K562 (cell line): ENCODE measurements around the gene COG2. TPM values are rescaled to one million over a fixed set of nuclear protein-coding genes. Genes with fewer than 3 reads are reported as not detected.

Experiments
- BCL6 ChIP-seq: fragments of 250-450 bp; sonication (Bioruptor Pico); IDR thresholded peaks from 2 replicates; pipeline ENCODE4 v1.4.0; 2020
- BHLHE40 ChIP-seq: IDR thresholded peaks from 2 replicates; pipeline ENCODE4 v1.6.1; 2011; ENCODE audit warnings: low read length, improper control_type of control experiment
- CEBPB ChIP-seq: fragments of 450-650 bp; IDR thresholded peaks from 2 replicates; pipeline ENCODE4 v1.6.1; 2016; ENCODE audit warnings: missing genetic modification characterization, missing compliant biosample characterization
- CTBP1 ChIP-seq: fragments of 450-650 bp; IDR thresholded peaks from 2 replicates; pipeline ENCODE4 v1.6.1; 2016; ENCODE audit warnings: borderline replicate concordance
- ELF1 ChIP-seq: fragments of 200-800 bp; sonication (Bioruptor generic); IDR thresholded peaks from 2 replicates; pipeline ENCODE4 v1.6.1; 2016; ENCODE audit warnings: missing genetic modification characterization, missing compliant biosample characterization
- ESRRA ChIP-seq: fragments of 450-650 bp; IDR thresholded peaks from 2 replicates; pipeline ENCODE4 v1.6.1; 2014; ENCODE audit warnings: low read depth, mild to moderate bottlenecking, moderate library complexity, borderline replicate concordance
- ETV5 ChIP-seq: sonication (generic); formaldehyde crosslinking; IDR thresholded peaks from 2 replicates; pipeline ENCODE4 v1.4.0; 2020; ENCODE audit warnings: low read depth, mild to moderate bottlenecking, missing genetic modification reagents
- FOSL1 ChIP-seq: fragments of 200-800 bp; sonication (Bioruptor generic); conservative IDR thresholded peaks from 2 replicates; pipeline ENCODE4 v1.6.1; 2016; ENCODE audit warnings: missing genetic modification characterization, missing compliant biosample characterization
- FOXP1 ChIP-seq: sonication (generic); formaldehyde crosslinking; IDR thresholded peaks from 2 replicates; pipeline ENCODE4 v1.8.0; 2022; ENCODE audit warnings: mild to moderate bottlenecking, missing genetic modification reagents
- GTF2F1 ChIP-seq: IDR thresholded peaks from 2 replicates; pipeline ENCODE4 v1.6.1; 2011; ENCODE audit warnings: low read depth, low read length, improper control_type of control experiment
- JUN ChIP-seq, 2 experiments: sonication (generic) in 1 of 2; formaldehyde crosslinking in 1 of 2; IDR thresholded peaks; 2 replicates each; pipeline versions ENCODE4 v1.6.1 to v1.8.0; 2012 to 2022; ENCODE audit warnings: borderline replicate concordance in 2 of 2, mild to moderate bottlenecking in 2 of 2, improper control_type of control experiment in 1 of 2, low read depth in 1 of 2, low read length in 1 of 2, missing genetic modification reagents in 1 of 2
- KLF13 ChIP-seq: fragments of 450-650 bp; IDR thresholded peaks from 2 replicates; pipeline ENCODE4 v1.6.1; 2016; ENCODE audit warnings: missing genetic modification characterization, low read depth, mild to moderate bottlenecking, missing compliant biosample characterization, moderate library complexity, borderline replicate concordance
- MEIS2 ChIP-seq: fragments of 450-650 bp; IDR thresholded peaks from 2 replicates; pipeline ENCODE4 v1.6.1; 2014; ENCODE audit warnings: mild to moderate bottlenecking; ENCODE audit not compliant: partially characterized antibody
- NFE2 ChIP-seq: IDR thresholded peaks from 2 replicates; pipeline ENCODE4 v1.6.1; 2014; ENCODE audit warnings: antibody characterized with exemption, low read depth
- NFIC ChIP-seq: fragments of 450-650 bp; IDR thresholded peaks from 2 replicates; pipeline ENCODE4 v1.6.1; 2017; ENCODE audit warnings: mild to moderate bottlenecking, inconsistent platforms
- RCOR1 ChIP-seq, 2 experiments: IDR thresholded peaks; 2 replicates each; pipeline ENCODE4 v1.6.1; 2012; ENCODE audit warnings: low read depth in 2 of 2, low read length in 2 of 2, borderline replicate concordance in 1 of 2, improper control_type of control experiment in 1 of 2
- THRAP3 ChIP-seq: fragments of 450-650 bp; IDR thresholded peaks from 2 replicates; pipeline ENCODE4 v1.6.1; 2016; ENCODE audit warnings: mild to moderate bottlenecking, inconsistent platforms, borderline replicate concordance
- XRCC4 ChIP-seq: IDR thresholded peaks from one replicate; pipeline ENCODE4 v1.6.1; 2011; ENCODE audit not compliant: insufficient read depth, insufficient read length; ENCODE audit errors: extremely low read depth
- YBX1 ChIP-seq: fragments of 450-650 bp; IDR thresholded peaks from 2 replicates; pipeline ENCODE4 v1.7.1; 2016; ENCODE audit warnings: mild to moderate bottlenecking
- ZBTB7A ChIP-seq: IDR thresholded peaks from 2 replicates; pipeline ENCODE4 v1.6.1; 2011; ENCODE audit warnings: low read depth, mild to moderate bottlenecking, low read length, moderate library complexity, borderline replicate concordance; ENCODE audit not compliant: control insufficient read depth
- ZEB2 ChIP-seq: fragments of 450-650 bp; IDR thresholded peaks from 2 replicates; pipeline ENCODE4 v1.6.1; 2016
- ZNF121 ChIP-seq: sonication (generic); formaldehyde crosslinking; conservative IDR thresholded peaks from 2 replicates; pipeline ENCODE4 v1.8.0; 2022; ENCODE audit warnings: missing genetic modification reagents
- polyA plus RNA-seq, 8 experiments: library from polyadenylated mRNA; depleted of rRNA in 4 of 8; stranded (reverse) in 5 of 8; unstranded in 3 of 8; fragments of >200 nt; fragmentation: Nextera tagmentation in 2 of 8; fragmentation: Illumina TruSeq in 1 of 8; extraction: Ambion mirVana in 2 of 8; extraction: Trizol in 1 of 8; gene quantifications; 2 replicates each; pipeline versions ENCODE4 v1.2.1 to v1.2.3, GENCODE V29; 2011 to 2014; ENCODE audit warnings: inconsistent platforms in 1 of 8, missing spikeins in 1 of 8
- total RNA-seq, 7 experiments: library from RNA; depleted of rRNA in 6 of 7; stranded (reverse); fragments of >200 nt in 6 of 7; fragmentation: Illumina TruSeq in 2 of 7; extraction: Trizol in 2 of 7; gene quantifications; 2 replicates each; pipeline versions ENCODE4 v1.2.1 to v1.2.3, GENCODE V29; 2011 to 2021; ENCODE audit warnings: low replicate concordance in 1 of 7
- TF ChIP-seq, protein P1 (sequence below): fragments of 450-650 bp; formaldehyde crosslinking; IDR thresholded peaks from 2 replicates; pipeline ENCODE4 v1.4.0; 2022; ENCODE audit warnings: missing genetic modification characterization
- TF ChIP-seq, protein P2 (sequence below), 2 experiments: fragments of 450-650 bp in 1 of 2; sonication (generic) in 1 of 2; formaldehyde crosslinking in 1 of 2; IDR thresholded peaks in 1 of 2; conservative IDR thresholded peaks in 1 of 2; 2 replicates each; pipeline versions ENCODE4 v1.6.1 to v1.8.1; 2016 to 2023; ENCODE audit warnings: mild to moderate bottlenecking in 2 of 2, moderate library complexity in 2 of 2, inconsistent platforms in 1 of 2, missing genetic modification reagents in 1 of 2
- TF ChIP-seq, protein P3 (sequence below): fragments of 250-450 bp; sonication (Bioruptor Pico); IDR thresholded peaks from 2 replicates; pipeline ENCODE4 v1.5.0; 2020; ENCODE audit warnings: mild to moderate bottlenecking, borderline replicate concordance

Gene COG2
- total and polyA plus RNA-seq, 9 of the 15 experiments (the other 6 are each of a cell fraction or from before 2014, with no cell fraction given), result 22.0 to 51.7 (median 33.3) TPM

DNA sequence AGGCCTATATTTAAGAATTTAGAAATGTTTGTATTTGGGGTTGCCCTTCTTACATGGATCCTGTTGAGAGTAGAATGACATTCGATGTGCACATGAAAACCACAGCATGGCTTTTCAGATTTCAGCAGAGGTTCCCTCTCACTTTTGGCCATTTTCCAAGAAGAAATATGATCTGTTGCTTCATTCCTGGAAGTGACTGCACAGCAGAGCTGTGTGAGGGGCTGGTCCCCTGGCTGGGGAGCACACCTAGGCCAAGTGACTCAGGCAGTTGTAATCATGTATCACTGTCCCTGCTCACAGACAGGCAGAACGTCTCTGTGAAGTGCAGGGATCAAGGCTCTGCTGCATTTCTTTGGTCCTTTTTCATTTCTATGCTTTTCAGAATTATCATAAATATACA, 39.3 kb downstream of the COG2 start (continued):
- peak; percentile 39; the same call in 1 of the 2 replicates for TF ChIP-seq ZEB2
- TF ChIP-seq MEIS2, result peak; percentile 78
- no peak for TF ChIP-seq FOXP1 (CRISPR knock-in tag)
- TF ChIP-seq RCOR1 (IDR thresholded peaks at IDR 0.05; ENCODE audit: borderline replicate concordance in 1 of 2, low read depth in 2 of 2, low read length in 2 of 2), result peak in 1 of 2 experiments; percentile 92; a peak in 2 of 4 replicates
- TF ChIP-seq THRAP3, result no peak
- peak; percentile 30; the same call in 1 of the 2 replicates for TF ChIP-seq ESRRA
- TF ChIP-seq, protein P1, sequence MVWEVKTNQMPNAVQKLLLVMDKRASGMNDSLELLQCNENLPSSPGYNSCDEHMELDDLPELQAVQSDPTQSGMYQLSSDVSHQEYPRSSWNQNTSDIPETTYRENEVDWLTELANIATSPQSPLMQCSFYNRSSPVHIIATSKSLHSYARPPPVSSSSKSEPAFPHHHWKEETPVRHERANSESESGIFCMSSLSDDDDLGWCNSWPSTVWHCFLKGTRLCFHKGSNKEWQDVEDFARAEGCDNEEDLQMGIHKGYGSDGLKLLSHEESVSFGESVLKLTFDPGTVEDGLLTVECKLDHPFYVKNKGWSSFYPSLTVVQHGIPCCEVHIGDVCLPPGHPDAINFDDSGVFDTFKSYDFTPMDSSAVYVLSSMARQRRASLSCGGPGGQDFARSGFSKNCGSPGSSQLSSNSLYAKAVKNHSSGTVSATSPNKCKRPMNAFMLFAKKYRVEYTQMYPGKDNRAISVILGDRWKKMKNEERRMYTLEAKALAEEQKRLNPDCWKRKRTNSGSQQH (CRISPR knock-in tag), result no peak
- TF ChIP-seq CTBP1, result peak; percentile 86
- TF ChIP-seq, protein P2, sequence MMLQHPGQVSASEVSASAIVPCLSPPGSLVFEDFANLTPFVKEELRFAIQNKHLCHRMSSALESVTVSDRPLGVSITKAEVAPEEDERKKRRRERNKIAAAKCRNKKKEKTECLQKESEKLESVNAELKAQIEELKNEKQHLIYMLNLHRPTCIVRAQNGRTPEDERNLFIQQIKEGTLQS (IDR thresholded peaks at IDR 0.05), result peak; percentile 65
- TF ChIP-seq, protein P2 (CRISPR knock-in tag; conservative IDR thresholded peaks at IDR 0.05), result no peak
- TF ChIP-seq ZBTB7A, result peak; percentile 72; the same call in 1 of the 2 replicates
- peak; percentile 69 for TF ChIP-seq NFE2
- peak; percentile 94 for TF ChIP-seq NFIC
- TF ChIP-seq BHLHE40, result peak; percentile 48
- TF ChIP-seq GTF2F1, result no peak
- no peak for TF ChIP-seq KLF13 (tag)
- no peak for TF ChIP-seq ETV5 (CRISPR knock-in tag)
- TF ChIP-seq XRCC4, result no peak
- TF ChIP-seq, protein P3, sequence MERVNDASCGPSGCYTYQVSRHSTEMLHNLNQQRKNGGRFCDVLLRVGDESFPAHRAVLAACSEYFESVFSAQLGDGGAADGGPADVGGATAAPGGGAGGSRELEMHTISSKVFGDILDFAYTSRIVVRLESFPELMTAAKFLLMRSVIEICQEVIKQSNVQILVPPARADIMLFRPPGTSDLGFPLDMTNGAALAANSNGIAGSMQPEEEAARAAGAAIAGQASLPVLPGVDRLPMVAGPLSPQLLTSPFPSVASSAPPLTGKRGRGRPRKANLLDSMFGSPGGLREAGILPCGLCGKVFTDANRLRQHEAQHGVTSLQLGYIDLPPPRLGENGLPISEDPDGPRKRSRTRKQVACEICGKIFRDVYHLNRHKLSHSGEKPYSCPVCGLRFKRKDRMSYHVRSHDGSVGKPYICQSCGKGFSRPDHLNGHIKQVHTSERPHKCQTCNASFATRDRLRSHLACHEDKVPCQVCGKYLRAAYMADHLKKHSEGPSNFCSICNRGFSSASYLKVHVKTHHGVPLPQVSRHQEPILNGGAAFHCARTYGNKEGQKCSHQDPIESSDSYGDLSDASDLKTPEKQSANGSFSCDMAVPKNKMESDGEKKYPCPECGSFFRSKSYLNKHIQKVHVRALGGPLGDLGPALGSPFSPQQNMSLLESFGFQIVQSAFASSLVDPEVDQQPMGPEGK (CRISPR knock-in tag), result no peak
- TF ChIP-seq ZNF121 (CRISPR knock-in tag), result no peak
- TF ChIP-seq CEBPB (tag), result peak; percentile 79
- TF ChIP-seq JUN (IDR thresholded peaks at IDR 0.05; ENCODE audit: borderline replicate concordance, low read depth, low read length), result peak; percentile 34; the same call in 1 of the 2 replicates
- no peak for TF ChIP-seq JUN (CRISPR knock-in tag; IDR thresholded peaks at IDR 0.05; ENCODE audit: borderline replicate concordance)
- TF ChIP-seq FOSL1 (tag), result peak; percentile 75
- no peak for TF ChIP-seq YBX1
- TF ChIP-seq ELF1 (tag), result no peak
- TF ChIP-seq BCL6 (CRISPR knock-in tag), result no peak
